GM19397 (cell line): ENCODE data around the gene MYO1D.
"Not testable (repeated sequence)": the region's sequence is repeated elsewhere in the genome, so short reads cannot be mapped to it uniquely, and the experiment has no call there.

Experiments used
- ATAC-seq: cut with Tn5 transposase; IDR thresholded peaks from one replicate; pipeline ENCODE4 v1.9.1; 2021; ENCODE audit warnings: mild to moderate bottlenecking, moderate library complexity; ENCODE audit not compliant: unreplicated experiment

Gene MYO1D

GRCh38 chr17:32739722-32740121 lies 137.2 kb downstream of the MYO1D start:
- ATAC-seq: no peak

GRCh38 chr17:32739151-32739550 lies 137.8 kb downstream of the MYO1D start:
- ATAC-seq: not testable (repeated sequence)

DNA sequence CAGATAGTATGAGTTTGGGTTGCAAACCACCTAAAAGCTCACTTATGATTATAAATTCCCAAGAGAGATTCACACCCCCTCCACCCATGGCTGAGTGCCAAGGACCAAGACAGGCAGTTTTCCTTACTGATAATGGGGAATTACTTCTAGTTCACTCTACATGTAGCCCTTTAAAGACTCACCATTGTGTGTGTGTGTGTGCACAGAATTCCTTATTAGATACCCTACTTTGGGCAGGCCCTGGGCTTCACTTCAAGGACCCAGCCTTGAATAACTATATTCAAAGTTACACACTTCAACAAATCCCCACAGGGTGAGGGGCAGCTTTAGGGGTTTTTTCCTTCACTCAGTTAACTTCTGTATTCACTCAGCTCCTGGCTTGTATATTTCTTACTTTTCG lies 143.5 kb downstream of the MYO1D start:
- ATAC-seq: no peak

- ATAC-seq: no peak
Observed at GRCh38 chr17:32732900-32733299, 144.0 kb downstream of the MYO1D start.

GRCh38 chr17:32732296-32732642 lies 144.7 kb downstream of the MYO1D start:
- no peak for ATAC-seq

DNA sequence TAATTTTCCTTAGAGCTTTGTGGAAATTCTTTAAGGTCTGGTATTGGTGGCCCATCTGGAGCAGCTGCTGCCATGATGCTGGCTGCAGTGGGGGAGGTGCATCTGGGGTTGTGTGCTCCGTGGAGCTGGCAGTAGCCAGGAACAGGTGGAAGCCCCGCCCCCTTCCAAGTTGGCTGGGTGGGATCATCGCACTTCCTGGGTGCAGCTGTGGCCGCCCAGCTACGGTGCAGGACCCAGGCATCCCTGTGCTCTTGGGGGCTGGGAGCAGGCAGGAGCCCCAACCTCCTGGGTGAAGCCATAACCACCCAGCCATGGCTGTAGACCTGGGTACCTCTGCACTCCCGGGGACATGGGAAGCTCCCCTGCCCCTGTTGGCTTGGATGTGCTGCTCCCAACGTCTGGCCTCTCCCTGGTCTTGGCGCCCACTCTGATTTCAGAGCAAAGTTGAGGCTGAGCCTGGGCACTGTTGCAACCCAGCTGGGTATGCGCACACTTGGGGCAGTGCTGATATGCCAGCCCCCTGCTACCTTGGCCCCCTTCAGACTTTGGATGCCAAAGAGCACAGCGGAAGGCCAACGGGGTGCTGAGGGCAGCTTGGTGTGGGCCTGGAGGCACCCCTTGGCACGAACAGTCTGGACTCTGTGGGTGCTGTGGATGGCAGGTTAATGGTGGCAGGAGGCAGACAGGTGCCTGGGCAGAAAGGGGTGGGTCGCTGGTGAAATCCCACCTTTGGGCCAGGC lies 145.2 kb downstream of the MYO1D start:
- ATAC-seq: no peak

DNA sequence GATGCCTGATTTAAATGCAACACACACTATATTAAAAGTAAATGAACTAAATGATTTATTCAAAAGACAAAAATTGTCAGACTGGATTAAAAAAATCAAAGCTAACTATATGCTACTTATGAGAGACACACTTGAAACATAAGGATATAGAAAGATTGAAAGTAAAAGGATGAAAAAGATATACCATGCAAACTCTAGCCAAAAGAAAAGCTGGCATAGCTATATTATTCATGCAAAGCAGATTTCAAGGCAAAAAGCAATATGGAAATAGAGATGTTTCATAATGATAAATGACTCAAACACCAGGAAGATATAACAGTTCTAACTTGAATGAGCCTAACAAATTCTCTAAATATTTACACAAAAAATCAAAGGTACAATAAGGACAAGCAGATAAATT lies 149.2 kb downstream of the MYO1D start:
- no peak for ATAC-seq

GRCh38 chr17:32725697-32726096 lies 151.2 kb downstream of the MYO1D start:
- ATAC-seq: no peak

DNA sequence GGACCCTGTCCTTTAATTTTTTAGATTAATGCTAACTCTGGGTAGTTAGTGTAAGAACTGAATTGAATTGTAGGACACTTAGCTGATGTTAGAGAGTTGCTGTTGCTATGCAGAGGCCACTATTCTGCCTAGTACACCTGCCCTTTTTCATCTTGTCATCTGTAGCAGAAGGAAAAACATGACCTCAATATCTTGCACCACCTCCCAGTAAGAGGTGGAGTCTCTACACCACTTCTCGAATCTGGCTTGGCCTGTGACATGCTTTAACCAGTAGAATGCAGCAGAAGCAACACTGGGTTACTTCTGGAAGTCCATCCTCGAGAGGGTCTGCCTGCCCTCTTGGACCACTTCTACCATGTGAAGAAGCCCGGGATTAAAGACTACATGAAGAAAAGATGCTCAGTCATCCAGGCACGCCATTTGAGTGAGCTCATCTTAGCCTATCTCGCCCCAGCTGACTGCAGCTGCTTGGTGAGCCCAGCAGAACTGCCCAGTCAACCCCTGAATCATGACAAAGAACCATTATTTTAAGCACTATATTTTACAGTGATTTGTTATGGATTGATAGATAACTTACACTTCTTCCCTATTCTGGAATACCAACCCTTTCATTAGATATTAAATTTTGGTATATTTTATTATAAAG lies 153.5 kb downstream of the MYO1D start:
- no peak for ATAC-seq

DNA sequence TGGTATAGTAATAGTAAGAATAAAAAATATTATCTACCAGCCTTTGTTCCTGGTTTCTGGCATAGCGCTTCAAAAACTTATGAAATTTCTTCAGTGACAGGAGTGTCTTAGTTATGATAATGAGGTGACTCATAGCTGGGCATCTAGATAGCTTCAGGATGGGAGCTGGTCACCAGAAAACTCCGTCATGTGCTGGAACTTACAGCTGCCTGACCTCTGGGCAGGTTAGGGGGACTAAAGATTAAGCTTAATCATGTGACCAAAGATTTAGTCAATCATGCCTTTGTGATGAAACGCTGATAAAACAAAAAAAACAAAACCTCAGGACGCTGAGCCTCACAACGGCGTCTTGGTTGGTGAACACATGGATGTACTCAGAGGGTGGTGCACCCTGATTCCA lies 154.2 kb downstream of the MYO1D start:
- ATAC-seq: no peak

- ATAC-seq: no peak
Observed at GRCh38 chr17:32720671-32721070, 156.3 kb downstream of the MYO1D start.

- no peak for ATAC-seq
Observed at GRCh38 chr17:32719689-32720088, 157.2 kb downstream of the MYO1D start.

- ATAC-seq: not testable (repeated sequence)
Observed at GRCh38 chr17:32714922-32715321, 162.0 kb downstream of the MYO1D start.

DNA sequence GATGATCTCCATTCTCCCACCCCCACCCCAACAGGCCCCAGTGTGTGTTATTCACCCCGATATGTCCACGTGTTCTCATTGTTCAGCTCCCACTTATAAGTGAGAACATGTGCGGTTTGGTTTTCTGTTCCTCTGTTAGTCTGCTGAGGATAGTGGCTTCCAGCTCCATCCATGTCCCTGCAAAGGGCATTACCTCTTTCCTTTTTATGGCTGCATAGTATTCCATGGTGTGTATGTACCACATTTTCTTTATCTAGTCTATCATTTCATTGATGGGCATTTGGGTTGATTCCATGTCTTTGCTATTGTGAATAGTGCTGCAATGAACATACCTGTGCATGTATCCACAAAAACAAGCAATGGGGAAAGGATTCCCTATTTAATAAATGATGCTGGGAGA lies 162.7 kb downstream of the MYO1D start:
- ATAC-seq: not testable (repeated sequence)

DNA sequence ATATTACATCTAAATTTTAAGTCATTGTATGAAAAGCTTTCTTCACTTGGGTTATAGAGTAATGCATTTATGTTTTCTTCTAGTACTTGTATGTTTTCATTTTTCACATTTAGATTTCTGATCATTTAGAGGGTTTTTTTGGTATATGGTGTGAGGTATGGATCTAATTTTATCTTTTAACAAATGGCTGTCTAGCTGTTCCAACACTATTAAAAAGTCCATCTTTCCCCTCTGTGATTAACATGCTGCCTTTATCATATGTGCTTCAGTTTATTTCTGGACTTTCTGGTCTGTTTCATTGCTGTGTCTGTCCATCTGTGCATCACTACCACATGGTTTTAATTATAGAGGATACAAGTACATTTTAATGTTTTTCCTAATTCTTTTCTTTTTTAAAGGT lies 163.8 kb downstream of the MYO1D start:
- no peak for ATAC-seq

GRCh38 chr17:32709562-32709961 lies 167.4 kb downstream of the MYO1D start:
- no peak for ATAC-seq

DNA sequence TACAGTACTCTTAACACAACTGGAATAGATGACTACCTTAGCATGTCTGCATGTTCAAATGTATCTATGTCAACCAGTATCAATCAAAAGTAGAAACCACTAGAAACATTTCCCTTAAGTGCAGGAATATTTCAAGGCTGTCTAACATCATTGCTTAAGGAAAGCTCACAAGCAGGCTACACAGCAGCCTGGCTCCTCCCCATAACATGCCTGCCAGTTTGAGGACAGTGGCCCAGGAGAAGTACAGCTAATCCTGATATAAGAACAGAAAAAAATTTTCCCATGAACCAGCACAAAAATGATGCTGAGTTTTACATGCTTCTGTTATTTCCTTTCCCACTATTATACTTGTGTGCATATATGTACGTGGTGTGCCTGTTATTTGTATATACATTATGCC lies 175.1 kb downstream of the MYO1D start:
- no peak for ATAC-seq

GRCh38 chr17:32699247-32699646 lies 177.7 kb downstream of the MYO1D start:
- ATAC-seq: no peak

DNA sequence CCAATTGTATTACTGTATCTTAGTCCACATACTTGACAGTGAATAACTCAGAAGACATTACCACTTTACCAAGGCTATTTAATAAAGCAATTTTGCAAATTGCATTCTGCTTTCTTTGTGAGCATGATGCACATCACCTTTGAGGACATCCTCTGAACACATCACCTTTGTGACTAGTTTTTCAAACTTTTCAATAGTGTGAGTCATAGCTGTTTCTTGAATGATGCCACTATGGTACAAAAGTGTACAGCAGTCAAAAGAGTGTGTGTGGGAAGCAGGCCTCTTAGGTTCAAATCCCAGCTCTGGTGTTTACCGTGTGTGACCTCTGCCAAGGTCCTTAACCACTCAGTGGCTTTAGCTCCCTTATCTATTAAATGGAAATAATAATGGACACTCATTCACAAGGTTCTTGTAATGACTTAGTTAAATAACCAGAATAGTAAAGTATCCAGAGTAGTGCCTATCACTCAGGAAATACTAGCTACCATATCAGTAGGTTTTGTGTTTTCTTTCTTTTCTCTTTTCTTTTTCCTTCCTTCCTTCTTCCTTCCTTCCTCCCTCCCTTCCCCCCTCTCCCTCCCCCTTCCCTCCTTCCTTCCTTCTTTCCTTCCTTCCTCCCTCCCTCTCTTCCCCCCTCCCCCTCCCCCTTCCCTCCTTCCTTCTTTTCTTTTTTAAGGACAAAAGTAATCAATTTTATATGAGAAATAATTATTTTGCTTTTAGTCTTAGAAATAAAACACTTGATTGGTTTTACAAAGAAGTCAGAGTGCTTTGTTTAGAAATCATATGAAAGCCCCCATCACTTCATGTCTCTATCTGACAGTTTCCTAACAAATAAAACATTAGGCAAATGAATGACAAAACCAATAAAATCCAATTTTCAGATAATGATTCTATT lies 178.9 kb downstream of the MYO1D start:
- ATAC-seq: no peak

DNA sequence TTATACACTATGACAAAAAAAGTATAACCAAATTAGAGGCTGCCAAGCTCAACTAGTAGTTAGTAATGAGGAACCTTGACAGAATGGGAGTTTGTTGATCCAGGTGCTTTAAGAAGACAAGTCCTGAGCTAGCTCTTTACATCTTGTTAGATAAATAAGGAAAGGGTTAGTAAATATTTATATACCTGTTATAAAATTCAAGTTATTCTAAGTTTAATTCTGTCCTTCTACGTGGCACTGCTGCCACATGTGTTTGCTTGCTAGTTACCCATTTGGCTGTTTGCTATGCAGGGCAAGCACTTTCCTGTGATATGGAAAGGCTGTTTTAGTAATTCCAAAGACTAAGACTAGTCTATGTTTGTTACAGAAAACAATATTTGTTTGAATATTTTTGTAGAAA lies 180.5 kb downstream of the MYO1D start:
- ATAC-seq: no peak

DNA sequence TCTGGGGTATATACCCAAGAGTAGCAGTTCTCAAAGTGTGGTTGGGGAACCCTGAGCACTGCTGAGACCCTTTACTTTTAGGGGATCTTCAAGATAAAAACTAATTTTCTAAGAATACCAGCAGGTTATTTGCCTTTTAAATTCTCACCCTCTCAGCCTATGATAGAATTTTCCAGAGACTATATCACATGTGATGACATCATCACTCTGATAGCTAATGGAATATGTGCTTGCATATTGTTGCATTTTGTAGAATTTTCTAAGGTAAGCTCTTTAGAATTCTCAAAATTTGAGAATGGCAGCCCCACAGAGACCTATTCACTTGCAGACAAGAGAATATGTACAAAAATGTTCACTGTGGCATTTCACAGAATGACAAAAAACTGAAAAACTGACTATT lies 181.1 kb downstream of the MYO1D start:
- no peak for ATAC-seq
